AG08395 (cell line): ENCODE results near the gene SYNJ2.
A peak's percentile ranks its signal among the peaks of the same experiment; 100 is the strongest.
"Not testable (repeated sequence)": the region's sequence is repeated elsewhere in the genome, so short reads cannot be mapped to it uniquely, and the experiment has no call there.

Experiments
- DNase-seq: peaks from one replicate; pipeline ENCODE4 v3.0.0; 2012; ENCODE audit warnings: mixed read lengths, low spot score

Gene SYNJ2

DNA sequence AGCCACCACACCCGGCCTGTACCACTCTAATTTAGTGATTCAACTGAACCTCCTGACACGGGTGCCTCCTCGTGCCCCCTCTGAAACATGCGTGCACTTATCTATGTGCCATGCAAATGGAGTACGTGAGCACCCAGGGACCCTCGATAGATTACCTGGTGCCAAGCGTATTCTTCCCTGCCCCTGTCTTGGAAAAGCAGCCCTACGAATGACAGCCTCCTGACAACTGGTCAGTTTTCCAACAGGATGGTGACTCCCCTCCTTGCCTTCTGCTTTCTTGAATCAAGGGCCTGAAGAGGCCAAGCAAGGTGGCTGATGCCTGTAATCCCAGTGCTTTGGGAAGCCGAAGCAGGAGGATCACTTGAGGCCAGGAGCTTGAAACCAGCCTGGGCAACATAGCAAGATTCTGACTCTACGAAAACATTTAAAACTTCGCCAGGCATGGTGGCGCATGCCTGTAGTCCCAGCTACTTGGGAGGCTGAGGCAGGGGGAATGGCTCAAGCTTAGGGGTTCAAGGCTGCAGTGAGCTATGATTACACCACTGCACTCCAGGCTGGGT, 25.4 kb upstream of the SYNJ2 start:
- no peak for DNase-seq

DNA sequence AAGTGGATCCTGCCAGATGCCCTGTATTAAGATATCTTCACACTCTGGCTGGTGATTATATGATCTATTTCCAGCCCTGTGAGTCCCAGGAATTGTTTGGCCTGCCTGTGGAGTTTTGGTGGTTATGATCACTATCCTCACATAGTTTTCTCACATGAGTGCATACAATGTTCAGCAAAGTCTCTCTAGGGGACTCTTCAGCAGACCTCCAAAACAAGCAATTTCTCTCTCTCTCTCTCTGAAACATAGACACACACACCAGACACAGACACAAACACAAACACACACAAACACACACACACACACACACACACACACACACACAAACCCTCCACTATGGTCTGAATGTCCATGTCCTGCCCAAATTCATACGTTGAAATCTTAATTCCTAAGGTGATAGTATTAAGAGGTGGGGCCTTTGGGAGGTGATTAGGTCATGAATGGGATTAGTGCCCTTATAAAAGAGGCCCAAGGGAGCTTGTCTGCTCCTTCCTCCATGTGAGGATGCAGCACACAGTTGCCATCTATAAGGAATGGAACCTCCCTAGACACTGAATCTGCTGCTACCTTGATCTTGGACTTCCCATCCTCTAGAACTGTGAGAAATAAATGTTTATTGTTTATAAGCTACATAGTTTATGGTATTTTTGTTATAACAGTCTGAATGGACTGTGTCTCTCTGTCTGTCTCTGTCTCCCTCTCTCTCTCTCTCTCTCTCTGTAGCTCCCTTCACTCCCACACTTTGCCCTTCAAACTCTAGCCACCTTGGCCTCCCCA, 22.0 kb upstream of the SYNJ2 start:
- DNase-seq = no peak

DNA sequence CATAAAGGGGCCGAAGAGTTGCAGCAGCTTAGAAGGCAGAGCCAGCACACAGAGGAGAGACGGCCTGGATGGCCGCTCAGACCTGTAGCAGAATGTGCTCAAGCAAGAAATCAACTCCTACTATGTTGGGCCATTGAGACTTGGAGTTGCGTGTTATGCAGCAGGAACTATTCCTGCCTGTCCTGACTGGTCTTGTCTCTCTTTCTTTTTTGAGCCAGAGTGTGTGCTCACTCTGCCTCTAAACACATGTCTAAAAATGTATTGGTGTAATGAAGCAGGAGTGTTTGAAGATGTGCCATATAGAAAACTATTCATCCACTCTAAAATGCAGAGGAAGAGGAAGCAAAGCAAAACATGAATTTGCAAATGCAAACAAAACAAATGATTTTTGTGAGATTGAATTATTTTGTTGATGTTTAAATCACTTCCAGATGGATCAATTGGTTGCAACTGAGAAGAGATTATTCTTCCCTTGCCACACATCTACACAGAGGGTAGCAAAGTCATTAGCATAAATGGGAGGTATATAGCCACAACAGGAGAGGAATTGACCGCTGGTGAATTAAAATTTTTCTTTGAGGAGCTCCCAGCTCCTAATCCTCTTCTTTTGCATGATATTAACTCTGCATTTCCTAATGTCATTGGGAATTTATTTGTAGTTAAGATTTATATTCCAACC, 20.4 kb upstream of the SYNJ2 start:
- no peak for DNase-seq

DNA sequence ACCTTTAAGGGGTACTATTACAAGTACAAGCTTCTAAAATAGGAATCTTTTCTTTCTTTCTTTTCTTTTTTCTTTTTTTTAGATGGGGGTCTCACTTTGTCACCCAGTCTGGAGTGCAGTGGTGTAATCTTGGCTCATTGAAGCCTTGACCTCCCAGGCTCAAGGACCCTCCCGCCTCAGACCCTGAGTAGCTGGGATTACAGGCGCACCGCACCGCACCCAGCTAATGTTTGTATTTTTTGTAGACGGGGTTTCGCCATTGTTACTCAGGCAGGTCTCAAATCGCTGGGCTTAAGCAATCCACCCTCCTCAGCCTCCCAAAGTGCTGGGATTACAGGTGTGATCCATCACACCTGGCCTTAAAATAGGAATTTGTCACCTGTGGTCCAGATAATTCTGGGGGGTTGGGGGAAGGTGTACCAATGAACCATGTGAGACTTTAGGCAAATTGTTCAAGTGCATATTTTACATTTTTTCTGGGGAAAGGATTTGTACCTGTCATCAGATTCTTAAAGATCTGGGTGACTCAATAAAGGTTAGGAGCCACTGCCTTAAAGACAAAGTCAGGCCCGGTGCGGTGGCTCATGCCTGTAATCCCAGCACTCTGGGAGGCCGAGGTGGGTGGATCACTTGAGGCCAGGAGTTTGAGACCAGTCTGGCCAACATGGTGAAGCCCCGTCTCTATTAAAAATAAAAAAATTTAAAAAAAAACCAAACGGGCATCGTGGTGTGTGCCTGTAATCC, 19.7 kb upstream of the SYNJ2 start:
- DNase-seq = no peak

DNA sequence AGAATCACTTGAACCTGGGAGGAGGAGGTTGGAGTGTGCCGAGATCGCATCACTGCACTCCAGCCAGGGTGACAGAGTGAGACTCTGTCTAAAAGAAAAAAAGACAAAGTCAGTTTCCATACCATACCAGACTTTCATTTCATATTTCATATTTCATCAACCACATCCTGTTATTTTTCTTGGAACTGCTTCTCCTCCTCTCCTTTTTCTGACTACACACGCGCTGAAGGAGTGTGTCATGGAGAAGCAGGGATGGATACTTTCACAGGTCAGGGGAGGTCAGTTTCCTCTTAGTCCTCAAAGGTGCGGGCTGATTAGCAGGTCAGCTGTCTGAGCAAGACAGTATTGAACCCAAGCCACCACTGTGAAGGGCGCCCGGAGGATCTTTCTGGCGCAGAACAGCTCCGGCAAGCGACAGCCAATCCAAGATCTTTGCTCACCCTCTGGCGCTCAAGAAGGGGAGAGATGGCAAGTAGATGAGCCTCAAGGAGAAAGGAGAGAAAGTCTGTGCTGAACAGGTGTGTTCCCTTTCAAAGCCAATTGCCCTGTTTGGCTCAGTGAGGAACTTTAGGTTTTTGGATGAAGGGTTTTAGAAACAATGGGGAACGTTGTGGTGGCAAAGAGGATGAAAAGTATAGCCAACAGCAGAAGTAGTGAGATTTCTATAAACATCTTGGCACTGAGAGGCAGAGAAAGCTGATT, 18.9 kb upstream of the SYNJ2 start:
- DNase-seq = no peak

DNA sequence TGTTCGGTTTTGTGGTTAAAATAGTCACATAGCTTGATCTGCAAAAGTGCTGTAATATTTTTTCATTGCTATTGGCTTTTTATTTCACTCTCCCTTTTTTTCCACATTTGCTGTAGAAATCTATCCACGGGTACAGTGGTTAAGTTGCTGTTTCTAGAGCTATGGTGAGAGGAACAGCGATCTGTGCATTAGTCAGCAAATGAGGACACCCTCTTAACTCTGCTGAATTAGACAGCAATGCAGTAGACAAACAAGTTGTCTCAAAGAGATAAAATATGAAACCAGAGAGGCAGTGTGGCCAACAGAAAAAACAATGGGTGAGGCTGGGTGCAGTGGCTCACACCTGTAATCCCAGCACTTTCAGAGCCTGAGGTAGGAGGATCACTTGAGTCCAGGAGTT, 17.6 kb upstream of the SYNJ2 start:
- no peak for DNase-seq

DNA sequence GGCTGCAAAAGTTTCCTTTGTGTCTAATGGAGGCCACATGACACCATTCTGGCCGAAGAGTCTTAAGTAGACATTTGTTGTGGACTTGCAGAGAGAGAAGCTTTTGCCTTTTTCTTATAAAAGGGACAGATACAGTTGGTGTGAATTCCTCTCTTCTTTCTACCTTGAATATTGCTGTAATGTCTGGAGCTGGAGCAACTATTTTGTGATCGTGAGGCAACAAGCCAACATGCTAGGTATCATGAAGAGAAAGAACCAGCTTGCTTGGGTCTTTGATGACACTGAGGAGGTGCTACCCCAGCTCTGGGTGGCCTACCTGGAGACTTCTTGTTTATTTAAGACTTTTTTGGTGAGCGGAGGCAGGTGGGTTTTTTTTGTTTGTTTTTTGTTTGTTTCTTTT, 16.3 kb upstream of the SYNJ2 start:
- DNase-seq = no peak

DNA sequence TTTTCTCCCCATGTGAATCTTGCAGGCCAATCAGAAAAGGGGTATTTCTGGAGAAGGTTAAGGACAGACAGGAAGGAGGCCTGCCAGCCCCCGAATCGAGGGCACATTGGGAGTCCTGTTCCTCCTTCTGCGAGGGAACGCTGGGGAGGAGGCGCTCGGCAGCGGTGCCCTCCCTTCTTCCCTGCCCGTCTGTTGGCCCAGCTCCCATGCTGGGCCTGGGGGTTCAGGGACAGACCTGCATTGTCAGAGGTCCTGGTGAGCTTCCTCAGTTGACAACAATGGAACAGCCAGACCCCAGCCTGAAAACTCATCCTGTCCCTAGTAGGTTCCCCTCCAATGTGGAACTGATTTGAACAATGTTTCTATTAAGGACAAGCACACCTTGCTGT, 15.1 kb upstream of the SYNJ2 start:
- DNase-seq = no peak

DNA sequence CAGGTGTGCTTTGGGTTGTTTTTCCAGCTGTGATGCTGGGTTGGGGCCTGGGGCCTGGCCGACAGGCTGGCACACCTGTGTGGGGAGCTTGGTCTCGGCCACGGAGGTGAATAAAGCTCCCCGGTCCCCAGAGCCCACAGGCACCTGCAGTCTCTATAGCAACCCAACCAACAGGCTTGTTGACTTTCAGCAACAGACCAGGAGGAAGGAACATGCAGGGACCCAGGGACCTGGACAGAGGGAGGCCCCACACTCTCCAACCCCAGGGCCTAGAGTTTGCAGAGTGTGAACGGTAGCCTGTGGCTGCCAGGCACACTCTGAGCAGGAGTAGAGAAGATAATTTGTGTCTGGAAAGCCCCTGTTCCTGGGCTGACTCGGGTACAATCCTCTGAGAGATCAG, 14.6 kb upstream of the SYNJ2 start:
- DNase-seq = no peak

DNA sequence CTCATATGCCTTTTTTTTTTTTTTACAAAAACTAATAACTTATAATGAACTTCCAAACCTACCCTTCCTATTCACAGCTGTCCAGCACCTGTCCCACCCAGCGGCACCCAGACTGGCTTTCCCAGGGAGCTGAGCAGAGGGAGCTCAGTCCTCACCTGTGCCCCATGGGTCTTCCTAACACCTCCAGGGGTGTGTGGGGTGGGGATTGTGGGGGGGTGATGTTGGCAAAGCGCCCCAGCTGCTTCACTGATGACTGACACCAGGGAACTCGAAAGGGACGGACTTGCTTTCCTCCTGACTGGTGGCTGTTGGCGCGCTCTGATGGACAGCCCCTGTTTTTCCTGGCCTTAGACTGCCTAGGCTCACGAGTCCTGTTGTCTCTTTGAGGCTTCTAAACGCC, 14.2 kb upstream of the SYNJ2 start:
- DNase-seq = no peak

DNA sequence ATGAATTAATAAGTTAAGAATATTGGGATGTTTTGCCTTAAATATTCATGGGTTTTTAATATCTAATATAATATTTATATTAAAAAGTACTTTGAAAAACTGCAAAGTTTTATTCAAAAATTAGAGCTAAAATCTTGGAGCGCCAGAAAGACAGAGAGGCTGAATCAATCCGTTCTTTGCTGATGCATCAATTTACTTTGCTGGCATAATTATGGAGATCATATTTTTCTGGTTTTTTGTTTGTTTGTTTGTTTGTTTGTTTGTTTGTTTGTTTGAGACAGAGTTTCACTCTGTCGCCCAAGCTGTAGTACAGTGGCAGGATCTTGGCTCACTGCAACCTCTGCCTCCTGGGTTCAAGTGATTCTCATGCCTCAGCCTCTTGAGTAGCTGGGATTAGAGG, 9.5 kb upstream of the SYNJ2 start:
- DNase-seq = not testable (repeated sequence)

DNA sequence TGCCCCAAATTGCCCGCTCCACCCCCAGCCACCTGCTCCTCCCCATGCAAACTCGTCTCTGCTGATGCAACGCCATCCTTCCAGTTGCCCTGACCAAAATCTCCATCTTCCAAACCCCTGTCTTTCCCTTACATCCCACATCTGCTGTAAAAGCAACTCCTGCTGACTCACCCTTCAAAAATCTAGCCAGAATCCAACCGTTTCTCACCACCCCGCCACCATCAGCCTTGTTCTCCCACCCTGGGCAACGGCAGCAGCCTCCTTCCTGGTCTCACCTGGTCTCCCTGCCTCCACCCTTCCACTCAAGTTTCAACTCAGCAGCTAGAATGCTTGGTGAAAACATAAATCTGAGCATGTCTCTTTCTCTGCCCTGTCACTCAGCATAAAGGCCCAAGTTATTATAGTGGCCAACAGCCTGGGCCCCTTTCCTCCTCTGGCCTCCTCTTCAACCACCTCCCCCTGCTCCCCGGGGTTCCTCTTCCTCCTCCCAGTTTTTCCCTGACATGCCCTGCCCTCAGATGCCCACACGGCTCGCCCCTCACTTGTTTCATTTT, 7.2 kb upstream of the SYNJ2 start:
- DNase-seq = peak; percentile 31

DNA sequence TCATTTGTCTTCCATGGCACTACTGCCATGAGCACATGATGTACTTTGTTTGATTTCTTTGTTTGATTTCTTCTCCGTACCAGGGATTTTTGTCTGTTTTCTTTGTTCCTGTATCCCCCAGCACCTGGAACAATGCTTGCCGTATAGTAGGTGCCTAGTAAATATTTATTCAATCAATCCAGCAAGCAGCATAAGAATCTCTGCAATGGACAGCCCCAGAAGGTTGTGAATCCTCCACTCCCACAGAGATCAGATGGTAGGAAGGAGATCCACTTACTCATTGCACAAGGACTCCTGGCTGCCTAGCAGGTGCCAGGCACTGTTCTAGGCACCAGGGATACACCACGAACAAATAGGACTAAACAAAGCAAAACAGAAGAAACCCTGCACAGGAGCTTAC, 6.7 kb upstream of the SYNJ2 start:
- no peak for DNase-seq

DNA sequence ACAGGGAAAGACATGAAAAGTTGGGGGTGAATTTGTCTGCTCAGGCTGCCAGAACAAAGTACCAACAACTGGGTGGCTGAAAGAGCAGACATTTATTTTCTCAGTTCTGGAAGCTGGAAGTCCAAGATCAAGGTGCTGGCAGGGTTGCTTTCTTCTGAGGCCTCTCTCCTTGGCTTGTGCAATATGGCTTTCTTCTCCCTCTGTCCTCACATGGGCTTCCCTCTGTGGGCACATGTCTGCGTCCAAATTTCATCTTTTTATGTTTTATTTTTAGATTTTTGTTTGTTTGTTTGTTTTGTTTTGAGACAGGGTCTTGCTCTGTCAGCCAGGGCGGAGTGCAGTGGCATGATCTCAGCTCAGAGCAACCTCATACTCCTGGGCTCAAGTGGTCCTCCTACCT, 6.2 kb upstream of the SYNJ2 start:
- DNase-seq = no peak

DNA sequence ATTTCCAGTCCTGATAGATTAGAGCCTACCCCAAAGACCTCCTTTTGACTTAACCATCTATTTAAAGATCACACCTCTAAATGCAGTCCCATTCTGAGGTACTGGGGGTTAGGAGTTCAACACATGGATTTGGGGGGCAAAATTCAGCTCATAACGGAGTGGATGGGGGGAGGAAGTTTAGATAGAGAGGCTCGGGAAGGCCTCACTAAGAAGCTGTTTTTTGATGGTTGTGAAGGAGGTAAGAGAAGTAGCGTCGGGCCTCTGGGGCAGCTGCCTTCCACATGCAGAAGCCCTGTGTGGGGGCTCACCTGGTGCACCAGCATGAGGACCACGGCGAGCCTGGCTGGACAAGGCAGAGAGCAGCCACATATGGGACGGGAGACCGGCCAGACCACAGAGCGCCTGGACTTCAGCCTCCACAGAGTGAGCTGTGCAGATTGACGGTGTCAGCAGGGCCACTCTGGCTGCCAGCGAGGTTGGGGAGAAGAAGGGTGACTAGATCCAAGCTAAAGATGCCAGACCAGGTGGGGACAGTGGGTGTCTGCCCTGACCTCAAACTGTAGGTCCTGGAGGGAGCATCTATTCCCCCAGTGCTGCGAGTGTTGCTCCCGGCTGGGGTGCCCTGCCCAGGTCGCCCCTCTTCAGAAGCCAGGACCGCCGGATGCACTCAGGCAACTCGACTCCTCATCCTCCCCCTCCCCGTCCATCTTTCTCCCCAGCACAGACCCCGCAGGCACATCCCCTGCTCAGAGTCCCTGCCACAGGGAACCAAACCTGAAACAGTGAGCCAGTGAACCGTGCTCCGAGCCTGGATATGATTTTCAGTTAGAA, 5.1 kb upstream of the SYNJ2 start:
- no peak for DNase-seq

DNA sequence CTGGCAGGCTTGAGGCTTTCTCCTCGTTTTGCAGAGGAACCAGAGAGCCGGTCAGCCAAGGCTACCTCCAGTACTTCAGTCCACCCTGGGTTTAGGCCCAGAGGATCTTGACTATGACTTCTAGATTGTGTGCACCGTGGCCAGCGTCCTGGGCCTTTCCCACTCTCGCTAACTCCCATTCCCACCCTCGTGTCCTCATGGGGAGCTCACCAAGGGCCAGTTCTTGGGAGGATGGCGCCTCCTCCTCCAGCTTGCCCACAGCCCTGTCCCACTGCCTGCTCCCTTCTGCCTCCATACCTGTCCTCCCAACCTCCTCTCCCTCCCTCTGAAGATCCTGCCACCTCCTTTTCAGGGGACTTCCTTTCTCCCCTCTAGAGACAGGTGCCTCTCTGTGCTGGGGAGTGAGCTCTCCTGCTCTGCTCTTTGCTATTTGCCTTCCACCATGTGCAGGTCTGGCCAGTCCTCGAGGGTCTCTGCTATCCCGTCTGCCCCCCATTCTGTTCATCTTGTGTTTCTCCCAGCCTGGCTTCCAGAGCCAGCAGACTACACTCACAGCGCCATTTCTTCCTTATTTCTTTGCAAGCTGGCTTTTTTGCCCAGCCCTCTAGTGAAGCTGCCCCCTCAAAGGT, 4.4 kb upstream of the SYNJ2 start:
- no peak for DNase-seq

DNA sequence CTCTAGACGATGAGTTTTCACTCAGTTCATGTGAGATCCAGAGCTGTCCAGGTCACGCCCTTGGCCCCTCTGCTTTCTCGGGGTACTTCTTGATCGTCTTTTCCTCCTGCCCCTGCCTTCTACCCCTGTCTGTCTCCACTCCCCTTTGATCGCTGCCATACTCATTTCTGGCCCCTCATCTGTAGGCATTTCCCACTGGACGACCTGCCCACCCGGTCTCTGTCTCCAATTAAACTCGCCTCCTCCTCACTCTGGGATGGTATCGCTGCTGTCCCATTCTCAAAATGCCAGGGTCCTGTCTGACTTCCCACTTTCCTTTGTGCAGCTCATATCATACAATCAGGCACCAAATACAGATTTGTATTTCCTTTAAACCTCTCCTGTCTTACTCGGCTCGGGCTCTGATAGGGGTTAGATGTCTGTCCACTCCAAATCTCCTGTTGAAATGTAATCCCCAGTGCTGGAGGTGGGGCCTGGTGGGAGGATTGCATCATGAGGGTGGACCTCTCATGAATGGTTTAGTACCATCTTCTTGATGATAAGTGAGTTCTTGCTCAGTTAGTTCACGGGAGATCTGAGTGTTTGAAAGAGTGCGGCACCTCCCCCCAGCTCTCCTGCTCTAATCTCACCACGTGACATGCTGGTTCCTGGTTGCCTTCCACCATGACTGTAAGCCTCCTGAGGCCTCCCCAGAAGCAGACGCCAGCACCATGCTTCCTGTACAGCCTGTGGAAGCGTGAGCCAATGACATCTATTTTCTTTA, 3.5 kb upstream of the SYNJ2 start:
- DNase-seq = no peak

DNA sequence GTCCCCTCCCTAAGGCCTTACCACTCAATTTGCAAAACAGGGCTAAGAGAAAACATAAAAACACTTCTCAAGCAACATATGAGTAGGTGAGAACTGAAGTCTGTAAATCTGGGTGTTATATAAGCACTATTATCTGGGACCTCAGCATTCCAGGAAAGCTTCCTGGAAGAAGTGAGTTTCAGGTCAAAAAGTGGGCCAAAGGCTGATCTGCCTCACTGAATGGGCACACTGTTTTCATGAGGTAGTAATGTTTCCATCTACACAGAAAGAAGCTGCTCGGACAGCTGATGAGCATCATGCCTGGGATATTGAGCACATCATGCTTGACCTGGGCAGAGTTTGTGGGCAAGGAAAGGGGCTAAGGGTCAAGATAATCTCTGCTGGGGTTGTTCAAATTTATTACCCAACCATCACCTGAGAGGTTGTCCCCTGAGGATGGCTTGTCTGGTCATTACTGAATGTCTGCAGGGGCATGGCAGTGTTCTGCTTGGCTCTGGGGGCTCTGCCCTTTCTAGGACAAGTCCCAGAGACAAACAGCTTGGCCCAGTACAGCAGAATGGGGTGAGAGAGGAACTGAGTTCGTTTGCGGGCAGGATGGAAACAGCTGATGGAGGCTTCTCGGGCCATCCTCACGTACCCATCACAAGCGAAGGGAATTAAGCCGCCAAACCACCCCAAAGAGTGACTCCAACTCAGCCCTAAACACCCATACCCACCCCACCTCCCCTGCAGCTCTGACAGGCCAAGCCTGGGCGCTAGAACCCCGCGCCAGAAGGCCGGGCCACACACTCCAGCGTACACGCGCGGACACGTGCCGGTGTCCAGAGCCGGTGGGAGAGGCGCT, 1.2 kb upstream of the SYNJ2 start:
- DNase-seq = no peak

DNA sequence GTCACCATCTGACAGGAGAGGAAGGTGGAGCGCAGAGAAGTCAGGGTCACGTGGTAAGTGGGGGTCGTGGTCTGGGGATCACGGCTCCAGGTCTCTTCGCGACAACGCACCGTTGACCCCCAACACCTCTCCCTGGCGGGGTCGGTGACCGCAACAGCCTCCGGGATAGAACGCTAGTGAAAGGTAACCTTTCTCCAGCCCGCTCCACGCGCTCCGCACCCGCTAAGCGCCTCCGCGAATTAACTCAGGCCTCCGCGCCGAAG, 600 bp upstream of the SYNJ2 start:
- DNase-seq = no peak
